K562 (cell line): ENCODE data around the gene BCAS2. TPM values are rescaled to one million over a fixed set of nuclear protein-coding genes. Genes with fewer than 3 reads are reported as not detected.

ENCODE experiments used
- ATAC-seq: fragments of 200-7000 bp; cut with Tn5 transposase; 3 replicates; pipeline ENCODE4 v1.9.1; 2020; ENCODE audit warnings: moderate library complexity
- BruUV-seq: library from RNA; stranded (reverse); fragments of 400-500 nt; replicated peaks from 2 replicates; lab custom pipeline; 2021; lab: Mats Ljungman, UMichigan
- CTCF ChIA-PET: fragments of 300-600 bp; formaldehyde crosslinking; extraction: SDS; loops from one replicate; lab custom pipeline; 2021; ENCODE audit warnings: low intra/inter-chr PET ratio; lab: Yijun Ruan, JAX
- POLR2A ChIA-PET: fragments of 300-600, 350-650 bp; sonication (Branson Sonifier 250); formaldehyde crosslinking; extraction: SDS; loops from one replicate; lab custom pipeline; 2021; ENCODE audit warnings: antibody characterized with exemption, inconsistent platforms; lab: Yijun Ruan, JAX
- DNase-seq, 4 experiments: peaks; one replicate each; pipeline versions ENCODE4 v3.0.0 to v3.0.0-alpha.2; 2011 to 2018; ENCODE audit warnings: low spot score in 3 of 4, mixed read lengths in 3 of 4; ENCODE audit errors: extremely low read depth in 1 of 4
- FAIRE-seq: peaks from 2 replicates; lab custom pipeline; 2011; peaks lifted over from hg19 to GRCh38; lab: Jason Lieb, UNC
- H2AFZ ChIP-seq: 2 replicates; pipeline ENCODE4 v1.6.0; 2011; ENCODE audit warnings: low read depth, low read length, control low read depth, inconsistent platforms
- H3K27ac ChIP-seq: fragments of 200-600 bp; 3 replicates; pipeline ENCODE4 v1.8.0; 2011; ENCODE audit warnings: low read depth, mild to moderate bottlenecking, control low read depth, inconsistent platforms, low read length, moderate library complexity, mixed read lengths; ENCODE audit errors: extremely low read depth
- H3K27me3 ChIP-seq, 2 experiments: fragments of 300-600 bp in 1 of 2; 2 replicates in 1 of 2; 3 replicates in 1 of 2; pipeline versions ENCODE4 v1.6.0 to v1.8.0; 2011; ENCODE audit warnings: inconsistent platforms in 2 of 2, low read length in 2 of 2, mild to moderate bottlenecking in 1 of 2, mixed read lengths in 1 of 2, moderate library complexity in 1 of 2; ENCODE audit not compliant: control insufficient read depth in 2 of 2, insufficient read depth in 2 of 2
- H3K36me3 ChIP-seq: fragments of 300-600 bp; 3 replicates; pipeline ENCODE4 v1.8.0; 2011; ENCODE audit warnings: mild to moderate bottlenecking, low read length, inconsistent platforms; ENCODE audit not compliant: control insufficient read depth, insufficient read depth
- H3K4me1 ChIP-seq, 2 experiments: fragments of 200-600 bp in 1 of 2; replicated peaks in 1 of 2; 2 replicates in 1 of 2; 3 replicates in 1 of 2; pipeline versions ENCODE4 v1.5.1 to v1.8.0; 2011; ENCODE audit warnings: inconsistent platforms in 2 of 2, low read length in 2 of 2, mild to moderate bottlenecking in 1 of 2, mixed read lengths in 1 of 2, moderate library complexity in 1 of 2; ENCODE audit not compliant: control insufficient read depth in 2 of 2, insufficient read depth in 2 of 2
- H3K4me2 ChIP-seq: 2 replicates; pipeline ENCODE4 v1.6.1; 2011; ENCODE audit warnings: low read length, control low read depth, inconsistent platforms, mixed read lengths; ENCODE audit not compliant: insufficient read depth
- H3K4me3 ChIP-seq: fragments of 200-600 bp; sonication (generic), shearing (Covaris generic); 2 replicates; pipeline ENCODE4 v1.5.1; 2016; ENCODE audit warnings: control low read depth, inconsistent platforms
- H3K79me2 ChIP-seq: fragments of 200-600 bp; 3 replicates; pipeline ENCODE4 v1.8.0; 2011; ENCODE audit warnings: low read length, inconsistent platforms; ENCODE audit not compliant: control insufficient read depth, insufficient read depth
- H3K9ac ChIP-seq, 2 experiments: 2 replicates each; pipeline versions ENCODE4 v1.6.0 to v1.6.1; 2011; ENCODE audit warnings: low read depth in 2 of 2, low read length in 2 of 2, control low read depth in 1 of 2, inconsistent platforms in 1 of 2, mild to moderate bottlenecking in 1 of 2, mixed read lengths in 1 of 2; ENCODE audit not compliant: insufficient read depth in 1 of 2
- H3K9me1 ChIP-seq: one replicate; pipeline ENCODE4 v1.6.0; 2011; ENCODE audit warnings: inconsistent platforms, mild to moderate bottlenecking, low read length, moderate library complexity; ENCODE audit not compliant: control insufficient read depth, insufficient read depth
- H3K9me3 ChIP-seq: replicated peaks from 2 replicates; pipeline ENCODE4 v1.5.1; 2011; ENCODE audit warnings: low read depth, low read length, inconsistent platforms; ENCODE audit not compliant: control insufficient read depth, insufficient read depth
- H4K20me1 ChIP-seq: replicated peaks from 2 replicates; pipeline ENCODE4 v1.6.1; 2011; ENCODE audit warnings: low read length, inconsistent platforms, mixed read lengths; ENCODE audit not compliant: control insufficient read depth, insufficient read depth
- BMI1 ChIP-seq: fragments of 150-350 bp; IDR thresholded peaks from 2 replicates; pipeline ENCODE4 v1.6.1; 2014; ENCODE audit warnings: low read length
- CC2D1A ChIP-seq: fragments of 450-650 bp; IDR thresholded peaks from 2 replicates; pipeline ENCODE4 v1.6.1; 2017; ENCODE audit warnings: mild to moderate bottlenecking
- CSDE1 ChIP-seq, 2 experiments: fragments of 450-650 bp; IDR thresholded peaks; 2 replicates each; pipeline ENCODE4 v1.6.1; 2016; ENCODE audit warnings: mild to moderate bottlenecking in 1 of 2
- E2F1 ChIP-seq: sonication (generic); formaldehyde crosslinking; IDR thresholded peaks from 2 replicates; pipeline ENCODE4 v1.8.1; 2023; ENCODE audit warnings: mild to moderate bottlenecking, missing genetic modification reagents, moderate library complexity
- FOXK2 ChIP-seq, 2 experiments: fragments of 450-650 bp; IDR thresholded peaks in 1 of 2; conservative IDR thresholded peaks in 1 of 2; 2 replicates each; pipeline ENCODE4 v1.6.1; 2016; ENCODE audit warnings: low read depth in 2 of 2, mild to moderate bottlenecking in 1 of 2
- HDAC6 ChIP-seq: IDR thresholded peaks from 2 replicates; pipeline ENCODE4 v1.6.1; 2012; ENCODE audit warnings: low read depth, mild to moderate bottlenecking, control low read depth, inconsistent platforms, low read length, moderate library complexity
- KDM2B ChIP-seq: fragments of 250-450 bp; sonication (Bioruptor Pico); IDR thresholded peaks from 2 replicates; pipeline ENCODE4 v1.8.0; 2021; ENCODE audit warnings: mild to moderate bottlenecking, moderate library complexity
- MCM5 ChIP-seq: fragments of 450-650 bp; IDR thresholded peaks from 2 replicates; pipeline ENCODE4 v1.6.1; 2016; ENCODE audit warnings: low read depth
- NFYB ChIP-seq: IDR thresholded peaks from 2 replicates; pipeline ENCODE4 v1.6.1; 2011; ENCODE audit warnings: mild to moderate bottlenecking, moderate library complexity; ENCODE audit not compliant: insufficient read length; ENCODE audit errors: extremely low read depth
- NR3C1 ChIP-seq: sonication (generic); formaldehyde crosslinking; IDR thresholded peaks from 2 replicates; pipeline ENCODE4 v1.8.1; 2022; ENCODE audit warnings: missing genetic modification reagents
- PHF20 ChIP-seq: fragments of 450-650 bp; IDR thresholded peaks from 2 replicates; pipeline ENCODE4 v1.6.1; 2018; ENCODE audit not compliant: partially characterized antibody
- PYGO2 ChIP-seq: fragments of 450-650 bp; IDR thresholded peaks from 2 replicates; pipeline ENCODE4 v1.6.1; 2016; ENCODE audit warnings: mild to moderate bottlenecking, missing genetic modification characterization, moderate library complexity, missing compliant biosample characterization
- SMARCE1 ChIP-seq: fragments of 450-650 bp; IDR thresholded peaks from 2 replicates; pipeline ENCODE4 v1.7.1; 2016; ENCODE audit warnings: mild to moderate bottlenecking
- SOX6 ChIP-seq: fragments of 450-650 bp; IDR thresholded peaks from 2 replicates; pipeline ENCODE4 v1.6.1; 2014; ENCODE audit warnings: mild to moderate bottlenecking
- TFE3 ChIP-seq: fragments of 450-650 bp; formaldehyde crosslinking; IDR thresholded peaks from 2 replicates; pipeline ENCODE4 v1.4.0; 2020; ENCODE audit warnings: mild to moderate bottlenecking, mixed read lengths
- USF1 ChIP-seq: sonication (generic); formaldehyde crosslinking; IDR thresholded peaks from 2 replicates; pipeline ENCODE4 v1.9.0; 2022; ENCODE audit warnings: mild to moderate bottlenecking, missing genetic modification reagents
- ZFX ChIP-seq: sonication (generic); formaldehyde crosslinking; IDR thresholded peaks from 2 replicates; pipeline ENCODE4 v1.8.0; 2022; ENCODE audit warnings: mild to moderate bottlenecking, missing genetic modification reagents, moderate library complexity
- ZNF212 ChIP-seq: fragments of 450-650 bp; formaldehyde crosslinking; IDR thresholded peaks from 2 replicates; pipeline ENCODE4 v1.4.0; 2020; ENCODE audit warnings: mild to moderate bottlenecking
- ZNF280A ChIP-seq: fragments of 450-650 bp; IDR thresholded peaks from 2 replicates; pipeline ENCODE4 v1.6.1; 2018; ENCODE audit warnings: mild to moderate bottlenecking, low read depth; ENCODE audit not compliant: partially characterized antibody
- ZNF3 ChIP-seq: fragments of 250-450 bp; sonication (Bioruptor Pico); IDR thresholded peaks from 2 replicates; pipeline ENCODE4 v1.5.0; 2021; ENCODE audit warnings: mild to moderate bottlenecking, moderate library complexity
- in situ Hi-C: fragments of 300-500 bp; cut with MboI; formaldehyde crosslinking; loops from 4 replicates; pipeline ENCODE4 v1.15.0; 2018; ENCODE audit warnings: inconsistent platforms, mixed read lengths
- intact Hi-C: fragments of 100-400 bp; cut with micrococcal nuclease; formaldehyde crosslinking; loops from 2 replicates; pipeline ENCODE4 v1.14.2; 2022
- polyA plus RNA-seq, 8 experiments: library from polyadenylated mRNA; depleted of rRNA in 4 of 8; stranded (reverse) in 5 of 8; unstranded in 3 of 8; fragments of >200 nt; fragmentation: Nextera tagmentation in 2 of 8; fragmentation: Illumina TruSeq in 1 of 8; extraction: Ambion mirVana in 2 of 8; extraction: Trizol in 1 of 8; gene quantifications; 2 replicates each; pipeline versions ENCODE4 v1.2.1 to v1.2.3, GENCODE V29; 2011 to 2014; ENCODE audit warnings: inconsistent platforms in 1 of 8, missing spikeins in 1 of 8
- total RNA-seq, 7 experiments: library from RNA; depleted of rRNA in 6 of 7; stranded (reverse); fragments of >200 nt in 6 of 7; fragmentation: Illumina TruSeq in 2 of 7; extraction: Trizol in 2 of 7; gene quantifications; 2 replicates each; pipeline versions ENCODE4 v1.2.1 to v1.2.3, GENCODE V29; 2011 to 2021; ENCODE audit warnings: low replicate concordance in 1 of 7

BCAS2 gene
- total and polyA plus RNA-seq, 9 of the 15 experiments (the other 6 are each of a cell fraction or from before 2014, with no cell fraction given): 59.3 to 183 (median 81.1) TPM

GRCh38 chr1:114618606-114619005 is 37.2 kb upstream of the BCAS2 start:
- no peaks in the 10 kb centered on the region for H4K20me1 ChIP-seq
- no peak overlapping the region for H2AFZ ChIP-seq
- intact Hi-C loops: no loop called here
- POLR2A ChIA-PET: no interaction called here
- H3K9me1 ChIP-seq: no peaks in the 10 kb centered on the region
- CTCF ChIA-PET: no interaction called here
- in situ Hi-C loops: no loop called here
- no peaks in the 10 kb centered on the region for H3K36me3 ChIP-seq
- FAIRE-seq (no peak), ATAC-seq (no peak), DNase-seq (no peak)
- H3K27me3 ChIP-seq: peaks cover 10 to 14% of the 10 kb centered on the region in 2 experiments; a peak in 3 of 5 replicates
- H3K9me3 ChIP-seq: no peaks in the 10 kb centered on the region
- H3K79me2 ChIP-seq: no peaks in the 10 kb centered on the region
- H3K4me2 ChIP-seq: no peak overlapping the region
- no TSS peak for BruUV-seq
- no peak overlapping the region for H3K4me3 ChIP-seq
- no peak overlapping the region for H3K9ac ChIP-seq
- H3K4me1 ChIP-seq: no peaks in the 10 kb centered on the region
- no peak for TF ChIP-seq ZNF280A
- TF ChIP-seq USF1 (CRISPR knock-in tag): no peak
- TF ChIP-seq SOX6: no peak
- TF ChIP-seq NR3C1: no peak
- TF ChIP-seq CSDE1 (IDR thresholded peaks at IDR 0.05): no peak
- TF ChIP-seq MCM5: no peak
- no peak for TF ChIP-seq CC2D1A
- TF ChIP-seq ZNF3: no peak
- no peak for TF ChIP-seq TFE3 (CRISPR knock-in tag)
- TF ChIP-seq E2F1 (CRISPR knock-in tag): no peak
- no peak for TF ChIP-seq HDAC6
- no peak for TF ChIP-seq ZFX (CRISPR knock-in tag)
- no peak for TF ChIP-seq PHF20
- no peak for TF ChIP-seq KDM2B (CRISPR knock-in tag)
- no peak for TF ChIP-seq BMI1
- no peak for TF ChIP-seq ZNF212 (CRISPR knock-in tag)
- no peak for TF ChIP-seq SMARCE1
- no peak for TF ChIP-seq PYGO2 (tag)
- no peak for TF ChIP-seq FOXK2 (conservative IDR thresholded peaks at IDR 0.05 in 1 of 2, IDR thresholded peaks at IDR 0.05 in 1 of 2; ENCODE audit: low read depth in 2 of 2)
- TF ChIP-seq NFYB: no peak
- H3K27ac ChIP-seq: no peak overlapping the region
